Mesodermal cell (in vitro differentiated cells): ENCODE measurements around the gene ASB1.

ENCODE experiments used
- H3K27ac ChIP-seq: 2 replicates; pipeline ENCODE4 v1.7.0; 2013; ENCODE audit warnings: mild to moderate bottlenecking, low read depth, low read length, moderate library complexity; ENCODE audit not compliant: severe bottlenecking
- H3K36me3 ChIP-seq: 2 replicates; pipeline ENCODE4 v1.7.1; 2013; ENCODE audit warnings: mild to moderate bottlenecking, low read length, moderate library complexity; ENCODE audit not compliant: control insufficient read depth, insufficient read depth
- H3K4me1 ChIP-seq: one replicate; pipeline ENCODE4 v1.7.1; 2013; ENCODE audit warnings: mild to moderate bottlenecking, low read length; ENCODE audit not compliant: insufficient read depth, control insufficient read depth, poor library complexity, severe bottlenecking
- H3K4me3 ChIP-seq: 2 replicates; pipeline ENCODE4 v1.7.0; 2013; ENCODE audit warnings: low read length, control low read depth, mild to moderate bottlenecking; ENCODE audit not compliant: insufficient read depth, poor library complexity, severe bottlenecking; ENCODE audit errors: extremely low read depth
- H3K9me3 ChIP-seq: 2 replicates; pipeline ENCODE4 v1.7.1; 2013; ENCODE audit warnings: mild to moderate bottlenecking, low read length, moderate library complexity; ENCODE audit not compliant: control insufficient read depth
- WGBS, 2 experiments: methylation state at CpG; one replicate each; pipeline ENCODE4 v1.1.5; 2013; ENCODE audit warnings: missing lambda C conversion rate in 2 of 2; ENCODE audit not compliant: insufficient coverage in 2 of 2; 5-methylcytosine and 5-hydroxymethylcytosine counted together

ASB1 gene

DNA sequence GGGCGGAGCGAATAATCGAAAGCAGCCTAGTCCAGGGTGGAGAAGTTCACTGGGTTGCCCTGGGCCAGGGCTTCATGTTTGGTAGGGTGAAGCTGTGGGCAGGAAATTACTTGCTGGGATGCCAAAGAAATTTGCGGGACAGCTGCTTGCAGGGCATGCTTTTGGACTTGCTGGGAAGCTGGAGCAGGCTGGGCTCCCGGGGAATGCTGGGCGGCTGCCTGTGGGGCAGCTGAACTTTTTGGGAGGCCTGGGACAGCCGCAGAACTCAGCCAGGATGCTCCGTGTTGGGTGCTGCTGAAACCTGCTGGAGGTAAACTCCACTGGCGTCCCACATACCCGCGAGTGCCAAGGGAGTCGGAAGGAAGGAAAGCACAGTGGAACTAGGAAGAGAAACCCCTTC lies 31.9 kb downstream of the ASB1 start:
- H3K4me1 ChIP-seq: no peaks in the 10 kb centered on the region
- H3K9me3 ChIP-seq: no peaks in the 10 kb centered on the region
- no peak overlapping the region for H3K27ac ChIP-seq
- H3K36me3 ChIP-seq: no peaks in the 10 kb centered on the region
- no peak overlapping the region for H3K4me3 ChIP-seq
- 86 to 92% methylated on average over 8 to 12 of the region's 12 CpGs for WGBS, 2 experiments

DNA sequence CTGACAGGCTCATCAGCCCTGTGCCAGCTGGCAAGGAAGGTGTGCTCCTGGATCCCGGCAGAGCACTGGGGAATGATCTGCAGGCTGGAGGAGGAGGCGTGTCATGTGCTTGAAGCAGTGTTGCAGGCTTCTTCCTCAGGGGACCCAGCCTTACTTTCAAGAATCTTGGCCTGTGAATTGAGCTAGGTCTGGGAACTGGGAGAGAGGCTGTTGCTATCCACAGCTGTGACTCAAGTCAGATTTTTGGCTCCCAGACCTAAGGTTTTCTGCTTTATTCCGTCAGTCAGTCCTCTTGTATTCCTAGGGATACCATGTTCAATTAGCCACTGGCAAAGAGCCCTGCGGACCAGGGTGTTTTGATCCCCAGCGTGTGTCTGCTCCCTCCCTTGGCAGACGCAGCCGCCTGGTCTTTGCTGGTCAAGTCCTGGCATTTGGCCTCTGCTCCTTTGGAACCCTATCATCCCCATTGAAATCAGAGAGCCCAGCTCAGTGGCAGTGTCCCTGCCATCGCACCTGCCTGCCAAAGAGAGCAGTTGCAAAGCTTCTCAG lies 32.4 kb downstream of the ASB1 start:
- no peak overlapping the region for H3K4me3 ChIP-seq
- H3K9me3 ChIP-seq: no peaks in the 10 kb centered on the region
- H3K4me1 ChIP-seq: no peaks in the 10 kb centered on the region
- H3K27ac ChIP-seq: no peak overlapping the region
- WGBS, 2 experiments: 84 to 89% methylated on average over 7 to 8 of the region's 8 CpGs
- no peaks in the 10 kb centered on the region for H3K36me3 ChIP-seq

DNA sequence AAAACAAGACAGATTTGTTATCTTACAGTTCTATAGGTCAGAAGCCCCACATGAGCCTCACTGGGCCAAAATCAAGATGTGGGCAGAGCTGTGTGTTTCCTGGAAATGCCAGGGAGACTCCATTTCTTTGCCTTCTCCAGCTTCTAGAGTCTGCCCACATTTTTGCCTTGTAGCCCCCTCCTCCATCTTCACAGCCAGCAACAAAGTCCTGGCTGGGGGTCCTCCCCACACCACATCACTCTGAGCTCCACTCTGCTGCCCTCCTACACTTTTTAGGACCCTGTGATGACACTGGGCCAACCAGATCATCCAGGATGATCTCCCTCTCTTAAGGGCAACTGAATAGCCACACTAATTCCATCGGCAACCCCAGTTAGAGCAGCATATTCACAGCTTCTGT lies 34.3 kb downstream of the ASB1 start:
- no peak overlapping the region for H3K4me3 ChIP-seq
- no peaks in the 10 kb centered on the region for H3K9me3 ChIP-seq
- no peaks in the 10 kb centered on the region for H3K36me3 ChIP-seq
- 80 to 100% methylated on average over 1 of the region's 1 CpG for WGBS, 2 experiments
- no peak overlapping the region for H3K27ac ChIP-seq
- no peaks in the 10 kb centered on the region for H3K4me1 ChIP-seq

DNA sequence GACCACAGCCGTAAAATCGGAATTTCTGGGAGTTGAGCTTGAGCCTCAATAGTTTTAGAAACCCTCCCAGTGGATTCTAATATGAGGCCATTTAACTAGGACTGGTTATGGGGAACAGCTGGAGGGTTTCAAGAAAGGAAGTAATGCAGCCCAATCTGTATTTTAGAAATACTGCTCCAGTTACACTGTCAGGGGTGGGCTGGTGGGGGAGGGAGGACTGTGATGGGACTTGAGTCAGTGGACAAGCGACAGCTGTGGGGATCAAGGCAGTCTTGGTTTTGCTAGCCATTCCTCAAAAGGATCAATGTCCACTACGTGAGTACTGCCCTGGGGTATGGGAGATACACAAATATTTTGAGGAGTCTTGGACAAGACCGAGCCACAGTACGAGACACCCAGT lies 34.8 kb downstream of the ASB1 start:
- H3K4me3 ChIP-seq: no peak overlapping the region
- no peaks in the 10 kb centered on the region for H3K4me1 ChIP-seq
- no peaks in the 10 kb centered on the region for H3K9me3 ChIP-seq
- H3K27ac ChIP-seq: no peak overlapping the region
- 84 to 87% methylated on average over 4 of the region's 6 CpGs for WGBS, 2 experiments
- H3K36me3 ChIP-seq: no peaks in the 10 kb centered on the region

DNA sequence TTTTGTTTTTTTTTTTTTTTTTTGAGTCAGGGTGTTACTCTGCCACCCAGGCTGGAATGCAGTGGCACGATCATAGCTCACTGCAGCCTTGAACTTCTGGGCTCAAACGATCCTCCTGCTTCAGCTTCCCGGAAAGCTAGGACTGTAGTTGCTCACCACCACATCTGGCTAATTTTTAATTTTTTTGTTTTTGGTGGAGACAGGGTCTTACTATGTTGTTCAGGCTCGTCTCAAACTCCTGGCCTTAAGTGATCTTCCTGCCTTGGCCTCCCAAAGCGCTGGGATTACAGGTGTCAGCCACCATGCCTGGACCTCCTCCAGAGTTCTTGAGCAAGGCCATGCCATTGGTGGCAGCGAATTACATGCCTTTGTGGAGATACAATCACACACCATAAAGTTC lies 35.2 kb downstream of the ASB1 start:
- Histone ChIP-seq H3K4me1 (no peaks in the 10 kb centered on the region), H3K36me3 (no peaks in the 10 kb centered on the region), H3K4me3 (no peak overlapping the region), H3K9me3 (no peaks in the 10 kb centered on the region), H3K27ac (no peak overlapping the region)
- WGBS, 2 experiments: 83 to 94% methylated on average over 4 to 5 of the region's 6 CpGs

DNA sequence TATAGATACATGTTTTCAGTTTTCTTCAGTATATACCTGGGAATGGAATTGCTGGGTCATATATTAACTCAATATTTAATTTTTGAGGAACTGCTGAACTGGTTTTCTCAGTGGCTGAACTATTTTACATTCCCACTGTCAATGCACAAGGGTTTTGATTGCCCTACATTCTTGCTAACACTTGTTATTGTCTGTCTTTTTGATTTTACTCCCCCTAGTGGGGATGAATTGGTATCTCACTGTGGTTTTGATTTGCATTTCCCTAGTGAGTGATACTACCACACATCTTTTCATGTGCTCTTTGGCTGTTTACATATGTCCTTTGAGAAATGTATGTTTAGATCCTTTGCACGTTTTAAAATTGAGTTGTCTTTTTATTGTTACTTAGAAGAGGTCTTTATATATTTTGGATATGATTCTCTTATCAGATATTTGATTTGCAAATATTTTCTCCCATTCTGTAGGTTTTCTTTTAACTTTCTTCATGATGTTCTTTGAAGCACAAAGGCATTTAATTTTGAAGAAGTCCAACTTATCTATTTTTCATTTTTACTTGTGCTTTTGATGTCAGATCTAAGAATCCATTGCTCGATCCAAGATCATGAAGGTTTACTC lies 36.2 kb downstream of the ASB1 start:
- WGBS, 2 experiments: 80% methylated on average over 1 of the region's 2 CpGs; no CpG with 5 or more reads in 1 of the 2 experiments
- Histone ChIP-seq H3K4me1 (no peaks in the 10 kb centered on the region), H3K36me3 (no peaks in the 10 kb centered on the region), H3K9me3 (no peaks in the 10 kb centered on the region), H3K4me3 (no peak overlapping the region), H3K27ac (no peak overlapping the region)

DNA sequence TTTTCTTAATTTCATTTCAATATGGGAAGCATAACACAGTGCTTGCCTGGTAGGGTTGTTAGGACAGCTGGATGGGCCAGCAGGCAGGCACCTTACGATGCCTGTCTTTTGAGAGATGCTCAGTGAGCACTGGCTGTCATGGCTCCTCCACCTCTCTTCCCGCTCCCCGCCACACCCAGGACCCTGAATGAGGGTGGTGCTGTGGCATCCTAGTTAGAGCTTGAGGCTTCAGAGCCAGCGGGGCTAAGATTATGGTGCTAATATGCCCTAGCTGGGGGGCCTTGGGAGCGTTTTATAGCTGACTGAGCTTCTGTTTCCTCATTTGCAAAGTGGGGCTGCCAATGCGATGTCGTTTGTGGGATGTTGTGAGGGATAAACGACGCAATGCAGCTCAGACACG lies 37.7 kb downstream of the ASB1 start:
- Histone ChIP-seq H3K27ac (no peak overlapping the region), H3K4me1 (no peaks in the 10 kb centered on the region)
- 92 to 94% methylated on average over 7 to 10 of the region's 10 CpGs for WGBS, 2 experiments

DNA sequence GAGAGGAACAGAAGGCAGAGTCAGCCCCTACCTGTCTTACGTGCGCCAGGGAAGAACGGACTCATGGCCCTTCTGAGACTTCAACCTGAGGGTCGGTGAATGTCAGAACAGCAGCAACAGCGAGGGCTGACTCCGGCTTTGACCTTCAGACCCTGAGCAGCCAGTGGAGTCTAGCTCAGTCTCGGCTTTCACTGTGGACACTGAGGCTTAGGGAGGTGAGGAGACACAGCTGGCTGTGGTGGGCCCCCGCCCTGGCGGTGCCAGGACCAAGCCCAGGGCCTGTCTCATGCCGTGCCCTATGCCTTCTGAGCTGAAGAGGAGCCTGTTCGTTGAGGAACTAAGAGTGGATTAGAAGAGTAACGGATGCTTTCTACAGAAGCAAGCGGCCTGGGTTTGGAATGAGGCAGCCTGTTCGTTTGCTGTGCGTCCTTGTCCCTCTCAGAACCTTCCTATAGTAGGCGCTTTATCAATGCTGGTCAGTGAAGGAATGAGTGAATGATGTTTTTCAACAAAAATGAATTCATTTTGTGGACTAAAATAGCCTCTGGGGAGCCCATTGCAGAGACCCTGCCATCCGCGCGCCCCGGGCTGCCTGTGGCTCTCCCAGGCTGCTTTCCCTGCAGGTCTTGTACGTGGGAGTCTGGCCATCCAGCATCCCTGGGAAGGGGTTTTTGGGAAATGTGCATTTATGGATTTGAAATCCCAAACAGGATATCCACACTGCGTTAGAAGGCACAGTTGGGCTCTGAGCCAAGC lies 38.9 kb downstream of the ASB1 start:
- H3K9me3 ChIP-seq: no peaks in the 10 kb centered on the region
- H3K27ac ChIP-seq: no peak overlapping the region
- H3K4me3 ChIP-seq: no peak overlapping the region
- H3K4me1 ChIP-seq: no peaks in the 10 kb centered on the region
- no peaks in the 10 kb centered on the region for H3K36me3 ChIP-seq
- 90 to 94% methylated on average over 16 to 21 of the region's 22 CpGs for WGBS, 2 experiments

More for the DNA sequence above, 37.7 kb downstream of the ASB1 start:
- Histone ChIP-seq H3K4me3 (no peak overlapping the region), H3K36me3 (no peaks in the 10 kb centered on the region), H3K9me3 (no peaks in the 10 kb centered on the region)

DNA sequence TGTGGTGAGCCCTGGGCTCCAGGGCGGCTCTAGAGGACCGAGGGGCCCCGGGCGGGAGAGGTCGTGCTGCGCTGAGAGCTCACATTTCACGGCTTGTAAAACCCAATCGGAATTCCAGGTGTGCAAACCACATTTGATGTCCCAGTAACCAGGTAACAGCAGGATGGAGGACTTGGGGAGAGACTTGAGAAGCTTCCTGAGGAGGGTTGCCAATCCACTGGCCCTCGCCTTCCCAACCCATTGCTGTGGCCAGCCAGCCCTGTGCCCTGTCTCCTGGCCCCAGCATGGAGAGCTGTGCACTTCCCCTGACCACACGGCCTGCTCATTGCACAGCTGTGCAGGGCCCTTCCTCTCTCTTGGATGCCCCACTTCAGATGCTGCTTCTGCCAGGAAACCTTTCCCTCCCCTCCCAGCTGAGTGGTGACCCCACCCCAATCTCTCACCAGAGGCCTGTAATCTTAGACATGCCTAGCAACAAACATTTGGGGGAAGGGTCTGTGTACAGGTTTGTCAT lies 39.6 kb downstream of the ASB1 start:
- Histone ChIP-seq H3K9me3 (no peaks in the 10 kb centered on the region), H3K27ac (no peak overlapping the region), H3K4me3 (no peak overlapping the region), H3K4me1 (no peaks in the 10 kb centered on the region), H3K36me3 (no peaks in the 10 kb centered on the region)
- 92 to 97% methylated on average over 10 of the region's 10 CpGs for WGBS, 2 experiments

DNA sequence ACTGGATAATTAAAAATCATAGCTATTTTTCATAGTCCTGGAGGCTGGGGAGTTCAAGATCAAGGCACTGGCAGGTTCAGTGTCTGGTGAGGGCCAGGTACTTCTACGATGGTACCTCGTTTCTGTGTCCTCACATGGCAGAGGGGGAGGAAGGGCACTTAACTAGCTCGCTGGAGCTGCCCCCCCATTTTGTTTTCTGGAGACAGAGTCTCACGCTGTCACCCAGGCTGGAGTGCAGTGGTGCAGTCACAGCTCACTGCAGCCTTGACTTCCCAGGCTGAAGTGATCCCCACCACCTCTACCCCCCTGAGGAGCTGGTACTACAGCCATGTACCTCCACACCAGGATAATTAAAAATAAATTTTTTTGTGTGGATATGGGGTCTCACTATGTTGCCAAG lies 40.3 kb downstream of the ASB1 start:
- no peak overlapping the region for H3K27ac ChIP-seq

DNA sequence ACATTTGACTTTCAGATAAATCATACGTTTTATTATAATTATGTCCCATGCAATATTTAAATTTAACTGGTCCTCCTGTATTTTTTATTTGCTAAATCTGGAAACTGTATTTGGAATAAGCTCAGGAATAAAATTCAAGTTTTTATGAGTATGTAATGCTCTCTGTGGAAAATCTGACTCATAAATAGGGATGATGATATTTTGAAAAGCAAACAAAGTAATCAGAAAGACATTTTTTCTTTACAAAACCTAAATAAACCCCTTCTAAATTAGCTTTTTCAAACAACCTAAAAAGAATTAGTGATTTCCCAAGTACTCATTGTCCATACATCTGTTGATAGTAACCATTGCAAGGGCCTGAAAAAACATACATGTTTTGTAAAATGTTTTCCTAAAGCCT lies 41.1 kb downstream of the ASB1 start:
- WGBS, 2 experiments: no CpG with 5 or more reads among the region's 1 CpG
- no peaks in the 10 kb centered on the region for H3K9me3 ChIP-seq
- no peaks in the 10 kb centered on the region for H3K36me3 ChIP-seq
- H3K27ac ChIP-seq: no peak overlapping the region
- H3K4me1 ChIP-seq: no peaks in the 10 kb centered on the region
- H3K4me3 ChIP-seq: no peak overlapping the region

More for the DNA sequence above, 40.3 kb downstream of the ASB1 start:
- WGBS, 2 experiments: 83% methylated on average over 2 of the region's 4 CpGs; no CpG with 5 or more reads in 1 of the 2 experiments
- no peaks in the 10 kb centered on the region for H3K4me1 ChIP-seq
- no peak overlapping the region for H3K4me3 ChIP-seq
- H3K36me3 ChIP-seq: no peaks in the 10 kb centered on the region
- no peaks in the 10 kb centered on the region for H3K9me3 ChIP-seq
